HepG2 (cell line): Measurements from ENCODE around the gene ACSS1. TPM values are rescaled to one million over a fixed set of nuclear protein-coding genes. Genes with fewer than 3 reads are reported as not detected.

Source experiments
- EP300 ChIP-seq, 3 experiments: sonication (generic) in 1 of 3; formaldehyde crosslinking in 1 of 3; IDR thresholded peaks; 2 replicates each; pipeline versions ENCODE4 v1.5.1 to v1.6.1; 2011 to 2020; ENCODE audit warnings: low read depth in 2 of 3, low read length in 2 of 3, borderline replicate concordance in 1 of 3, improper control_type of control experiment in 1 of 3, mild to moderate bottlenecking in 1 of 3, missing genetic modification reagents in 1 of 3, moderate library complexity in 1 of 3
- ETV5 ChIP-seq: IDR thresholded peaks from 2 replicates; pipeline ENCODE4 v1.6.1; 2018; ENCODE audit warnings: missing biosample characterization, missing genetic modification reagents, inconsistent platforms, borderline replicate concordance
- FOSL2 ChIP-seq: sonication (generic); formaldehyde crosslinking; IDR thresholded peaks from 2 replicates; pipeline ENCODE4 v1.4.0; 2020; ENCODE audit warnings: missing genetic modification reagents
- IRF1 ChIP-seq: sonication (generic); formaldehyde crosslinking; IDR thresholded peaks from 2 replicates; pipeline ENCODE4 v1.4.0; 2020; ENCODE audit warnings: low read depth, mild to moderate bottlenecking, missing genetic modification reagents
- JARID2 ChIP-seq: sonication (generic); formaldehyde crosslinking; IDR thresholded peaks from 2 replicates; pipeline ENCODE4 v1.8.1; 2023; ENCODE audit warnings: missing genetic modification reagents, inconsistent platforms; ENCODE audit not compliant: insufficient replicate concordance
- RXRB ChIP-seq: IDR thresholded peaks from 2 replicates; pipeline ENCODE4 v1.6.1; 2016; ENCODE audit warnings: borderline replicate concordance, missing genetic modification reagents, missing compliant biosample characterization
- TAF15 ChIP-seq: fragments of 200-400 bp; formaldehyde crosslinking; IDR thresholded peaks from one replicate; pipeline ENCODE4 v1.6.1; 2018; ENCODE audit warnings: mild to moderate bottlenecking, low read depth, low read length; ENCODE audit not compliant: poor library complexity, severe bottlenecking
- TMF1 ChIP-seq: sonication (generic); formaldehyde crosslinking; IDR thresholded peaks from 2 replicates; pipeline ENCODE4 v1.8.1; 2022; ENCODE audit warnings: low read depth, missing genetic modification reagents
- ZBTB44 ChIP-seq: sonication (generic); formaldehyde crosslinking; IDR thresholded peaks from 2 replicates; pipeline ENCODE4 v1.4.0; 2020; ENCODE audit warnings: missing genetic modification reagents
- ZC3H4 ChIP-seq: sonication (generic); formaldehyde crosslinking; IDR thresholded peaks from 2 replicates; pipeline ENCODE4 v1.4.0; 2020; ENCODE audit warnings: missing genetic modification reagents, borderline replicate concordance
- ZKSCAN5 ChIP-seq: sonication (generic); formaldehyde crosslinking; IDR thresholded peaks from 2 replicates; pipeline ENCODE4 v1.5.1; 2020; ENCODE audit warnings: mild to moderate bottlenecking, missing genetic modification reagents
- ZNF124 ChIP-seq: sonication (generic); formaldehyde crosslinking; IDR thresholded peaks from 2 replicates; pipeline ENCODE4 v1.4.0; 2020; ENCODE audit warnings: missing genetic modification reagents
- ZNF343 ChIP-seq: sonication (generic); formaldehyde crosslinking; IDR thresholded peaks from 2 replicates; pipeline ENCODE4 v1.4.0; 2020; ENCODE audit warnings: mild to moderate bottlenecking, missing genetic modification reagents
- ZNF567 ChIP-seq: sonication (generic); formaldehyde crosslinking; IDR thresholded peaks from 2 replicates; pipeline ENCODE4 v1.8.1; 2023; ENCODE audit warnings: mild to moderate bottlenecking, missing genetic modification reagents, borderline replicate concordance
- ZNF720 ChIP-seq: sonication (generic); formaldehyde crosslinking; IDR thresholded peaks from 2 replicates; pipeline ENCODE4 v1.4.0; 2020; ENCODE audit warnings: missing genetic modification reagents
- polyA plus RNA-seq, 8 experiments: library from polyadenylated mRNA; depleted of rRNA in 3 of 8; stranded (reverse) in 7 of 8; unstranded in 1 of 8; fragments of >200 nt; fragmentation: Illumina TruSeq in 4 of 8; extraction: Trizol in 4 of 8; gene quantifications; 2 replicates each; pipeline versions ENCODE4 v1.2.1 to v1.2.3, GENCODE V29; 2011 to 2016; ENCODE audit warnings: low read depth in 4 of 8, missing spikeins in 1 of 8, mixed read lengths in 1 of 8; ENCODE audit not compliant: insufficient read depth in 1 of 8
- total RNA-seq, 5 experiments: library from RNA; depleted of rRNA; stranded (reverse); fragments of >200 nt; fragmentation: Illumina TruSeq; extraction: Trizol; gene quantifications; 2 replicates each; pipeline ENCODE4 v1.2.3, GENCODE V29; 2016; ENCODE audit warnings: low read depth in 1 of 5

Gene ACSS1
- total and polyA plus RNA-seq, 2 of the 13 experiments (the other 11 are each of a cell fraction or from before 2014, with no cell fraction given), result 15.2 to 41.6 TPM

GRCh38 chr20:25056690-25057233 lies 1.2 kb downstream of the ACSS1 start (continued):
- TF ChIP-seq IRF1 (CRISPR knock-in tag) (no peak), ZNF124 (CRISPR knock-in tag) (no peak), ZNF567 (CRISPR knock-in tag) (no peak), ZC3H4 (CRISPR knock-in tag) (no peak), ZKSCAN5 (CRISPR knock-in tag) (no peak), TAF15 (peak; percentile 32), FOSL2 (CRISPR knock-in tag) (no peak), ETV5 (CRISPR knock-in tag) (no peak), ZNF343 (CRISPR knock-in tag) (no peak), TMF1 (no peak), ZBTB44 (CRISPR knock-in tag) (no peak), JARID2 (no peak), EP300 (IDR thresholded peaks at IDR 0.05; ENCODE audit: low read depth in 2 of 2, low read length in 2 of 2) (no peak), EP300 (CRISPR knock-in tag; IDR thresholded peaks at IDR 0.05; ENCODE audit: borderline replicate concordance) (0 out of 2 replicates have a peak, but pooled peaks have one; percentile 7), RXRB (CRISPR knock-in tag) (no peak), ZNF720 (CRISPR knock-in tag) (no peak)
